MCF 10A (cell line): ENCODE data around the gene MARCHF2. TPM values are rescaled to one million over a fixed set of nuclear protein-coding genes. Genes with fewer than 3 reads are reported as not detected.

Experiments used
- BruUV-seq: library from RNA; stranded (reverse); fragments of 400-500 nt; replicated peaks from 2 replicates; lab custom pipeline; 2021; lab: Mats Ljungman, UMichigan
- CTCF ChIA-PET: fragments of 300-600 bp; sonication (Branson Sonifier 250); formaldehyde crosslinking; extraction: SDS; loops from one replicate; lab custom pipeline; 2021; ENCODE audit warnings: antibody characterized with exemption, inconsistent platforms; lab: Yijun Ruan, JAX
- POLR2A ChIA-PET: fragments of 300-600, 350-650 bp; sonication (Branson Sonifier 250); formaldehyde crosslinking; extraction: SDS; loops from one replicate; lab custom pipeline; 2020; ENCODE audit warnings: antibody characterized with exemption, inconsistent platforms; lab: Yijun Ruan, JAX
- DNase-seq: peaks from one replicate; pipeline ENCODE4 v3.0.0-alpha.2; 2018; ENCODE audit not compliant: unreplicated experiment
- H3K27ac Mint-ChIP-seq: one replicate; pipeline ENCODE4 v1.8.0; 2022; ENCODE audit warnings: mild to moderate bottlenecking, low read depth, mixed read lengths; ENCODE audit not compliant: unreplicated experiment
- H3K27me3 Mint-ChIP-seq: one replicate; pipeline ENCODE4 v1.8.0; 2022; ENCODE audit warnings: mixed read lengths; ENCODE audit not compliant: insufficient read depth, unreplicated experiment
- H3K36me3 Mint-ChIP-seq: one replicate; pipeline ENCODE4 v1.8.0; 2022; ENCODE audit warnings: mild to moderate bottlenecking, moderate library complexity, mixed read lengths; ENCODE audit not compliant: insufficient read depth, unreplicated experiment
- H3K4me1 Mint-ChIP-seq: one replicate; pipeline ENCODE4 v1.8.0; 2022; ENCODE audit warnings: mixed read lengths; ENCODE audit not compliant: insufficient read depth, unreplicated experiment
- H3K4me3 Mint-ChIP-seq: one replicate; pipeline ENCODE4 v1.8.0; 2022; ENCODE audit warnings: mild to moderate bottlenecking, moderate library complexity, mixed read lengths; ENCODE audit not compliant: unreplicated experiment
- H3K9me3 Mint-ChIP-seq: one replicate; pipeline ENCODE4 v1.8.0; 2022; ENCODE audit warnings: mixed read lengths; ENCODE audit not compliant: unreplicated experiment
- CTCF ChIP-seq: fragments of 200-600 bp; IDR thresholded peaks from one replicate; pipeline ENCODE4 v1.8.0; 2022; ENCODE audit warnings: antibody characterized with exemption, mild to moderate bottlenecking; ENCODE audit not compliant: unreplicated experiment
- intact Hi-C: fragments of 100-400 bp; cut with micrococcal nuclease; formaldehyde crosslinking; loops from 2 replicates; pipeline ENCODE4 v1.14.1; 2022
- total RNA-seq: library from RNA; stranded (reverse); gene quantifications from 2 replicates; pipeline ENCODE4 v1.2.3, GENCODE V29; 2022

MARCHF2 gene
- total RNA-seq, 1 experiment from 2014 or later: 8.3 TPM

- H3K27me3 Mint-ChIP-seq: no peaks in the 10 kb centered on the region
- no peak overlapping the region for H3K4me3 Mint-ChIP-seq
- ChIA-PET CTCF (no interaction called here), POLR2A (interaction anchor here (0.8 kb wide), 1 partner anchor 28 kb away, joined by 4 read pairs; no protein-coding TSS in a partner anchor)
- H3K4me1 Mint-ChIP-seq: peaks cover 26% of the 10 kb centered on the region
- H3K27ac Mint-ChIP-seq: no peak overlapping the region
- H3K36me3 Mint-ChIP-seq: peaks cover 90% of the 10 kb centered on the region
- no peak for DNase-seq
- no TSS peak for BruUV-seq
- TF ChIP-seq CTCF: no peak
- intact Hi-C loops: no loop called here
- H3K9me3 Mint-ChIP-seq: no peaks in the 10 kb centered on the region
These were observed 68.5 kb downstream of the MARCHF2 start for GRCh38 chr19:8481616-8482015.

- DNase-seq: no peak
- BruUV-seq: no TSS peak
- Mint-ChIP-seq H3K4me1 (peaks cover 25% of the 10 kb centered on the region), H3K36me3 (peaks cover 90% of the 10 kb centered on the region), H3K4me3 (no peak overlapping the region), H3K27me3 (no peaks in the 10 kb centered on the region), H3K9me3 (no peaks in the 10 kb centered on the region), H3K27ac (no peak overlapping the region)
- CTCF ChIA-PET: interaction anchor here (0.5 to 1.1 kb wide), 3 partner anchors 11 to 98 kb away, joined by 3 to 4 read pairs (median 3); no protein-coding TSS in a partner anchor
- no peak for TF ChIP-seq CTCF
- intact Hi-C loops: no loop called here
- POLR2A ChIA-PET: no interaction called here
These were observed 69.6 kb downstream of the MARCHF2 start for GRCh38 chr19:8482696-8483095.

GRCh38 chr19:8483165-8483564, 70.1 kb downstream of the MARCHF2 start:
- CTCF ChIA-PET: interaction anchor here (0.7 to 1.1 kb wide), 2 partner anchors 11 to 123 kb away, joined by 3 to 4 read pairs; no protein-coding TSS in a partner anchor
- intact Hi-C loops: no loop called here
- BruUV-seq: no TSS peak
- H3K4me1 Mint-ChIP-seq: peaks cover 20% of the 10 kb centered on the region
- DNase-seq: no peak
- no peak overlapping the region for H3K27ac Mint-ChIP-seq
- POLR2A ChIA-PET: interaction anchor here (1.0 kb wide), 1 partner anchor 39 kb away, joined by 3 read pairs; the partner anchor contains the start of gene HNRNPM
- peaks cover 90% of the 10 kb centered on the region for H3K36me3 Mint-ChIP-seq
- no peaks in the 10 kb centered on the region for H3K27me3 Mint-ChIP-seq
- H3K4me3 Mint-ChIP-seq: no peak overlapping the region
- no peak for TF ChIP-seq CTCF
- no peaks in the 10 kb centered on the region for H3K9me3 Mint-ChIP-seq

GRCh38 chr19:8484331-8484894, 71.3 kb downstream of the MARCHF2 start:
- H3K27me3 Mint-ChIP-seq: no peaks in the 10 kb centered on the region
- H3K4me3 Mint-ChIP-seq: no peak overlapping the region
- ChIA-PET CTCF (interaction anchor here (0.6 to 0.8 kb wide), 3 partner anchors 16 to 22 kb away, joined by 3 read pairs; no protein-coding TSS in a partner anchor), POLR2A (interaction anchor here (0.6 to 1.0 kb wide), 2 partner anchors 18 to 40 kb away, joined by 3 read pairs; partner anchors contain the start of gene HNRNPM)
- DNase-seq: no peak
- intact Hi-C loops: no loop called here
- peaks cover 92% of the 10 kb centered on the region for H3K36me3 Mint-ChIP-seq
- no peak for TF ChIP-seq CTCF
- H3K9me3 Mint-ChIP-seq: no peaks in the 10 kb centered on the region
- BruUV-seq: no TSS peak
- H3K27ac Mint-ChIP-seq: no peak overlapping the region
- peaks cover 19% of the 10 kb centered on the region for H3K4me1 Mint-ChIP-seq
